Tibial artery (tissue), 4 donors: ENCODE data around the gene BIRC6.
"Not testable (repeated sequence)": the region's sequence is repeated elsewhere in the genome, so short reads cannot be mapped to it uniquely, and the experiment has no call there.

ENCODE experiments used
- DNase-seq, 2 donors: peaks; one replicate each; pipeline ENCODE4 v3.0.0-alpha.2; 2019
- H3K27ac ChIP-seq, 2 donors: fragments of 200-600 bp; sonication (generic) in 1 of 2; 1 replicate in 1 of 2; 2 replicates in 1 of 2; pipeline ENCODE4 v1.5.1; 2018 to 2019; ENCODE audit warnings: mild to moderate bottlenecking in 1 of 2
- H3K27me3 ChIP-seq, 2 donors: fragments of 200-600 bp; sonication (generic) in 1 of 2; one replicate each; pipeline versions ENCODE4 v1.5.1 to v1.6.0; 2016 to 2019
- H3K36me3 ChIP-seq, 3 donors: fragments of 200-600 bp; sonication (generic) in 2 of 3; one replicate each; pipeline ENCODE4 v1.5.1; 2016 to 2019; ENCODE audit warnings: mild to moderate bottlenecking in 2 of 3
- H3K4me1 ChIP-seq, 4 donors: fragments of 200-600 bp; sonication (generic) in 2 of 4; 1 replicate in 3 of 4; 2 replicates in 1 of 4; pipeline ENCODE4 v1.5.1; 2016 to 2019
- H3K4me3 ChIP-seq, 2 donors: fragments of 200-600 bp; sonication (generic) in 1 of 2; 1 replicate in 1 of 2; 2 replicates in 1 of 2; pipeline ENCODE4 v1.5.1; 2018 to 2019; ENCODE audit warnings: mild to moderate bottlenecking in 2 of 2
- H3K9me3 ChIP-seq, 3 donors: fragments of 200-600 bp; sonication (generic) in 1 of 3; one replicate each; pipeline ENCODE4 v1.5.1; 2016 to 2019
- intact Hi-C: fragments of 100-400 bp; cut with DNase I; formaldehyde crosslinking; loops from one replicate; pipeline ENCODE4 v1.15.0; 2023; ENCODE audit warnings: low total_unique reads
- TF ChIP-seq, protein P1 (sequence below), 2 experiments: fragments of 200-600 bp in 1 of 2; fragments of 450-650 bp in 1 of 2; IDR thresholded peaks; one replicate each; pipeline ENCODE4 v1.5.1; 2017 to 2019; ENCODE audit warnings: antibody characterized with exemption in 2 of 2, mild to moderate bottlenecking in 1 of 2, moderate library complexity in 1 of 2

Gene BIRC6

GRCh38 chr2:32455816-32456215 is 99.0 kb downstream of the BIRC6 start:
- H3K4me1 ChIP-seq = no peaks in the 10 kb centered on the region
- H3K27me3 ChIP-seq = no peaks in the 10 kb centered on the region
- intact Hi-C loops = no loop called here
- peaks cover 1 to 17% (median 4%) of the 10 kb centered on the region in 3 donors for H3K36me3 ChIP-seq
- H3K9me3 ChIP-seq = no peaks in the 10 kb centered on the region
- H3K4me3 ChIP-seq = no peak overlapping the region
- no peak for DNase-seq
- TF ChIP-seq, protein P1, sequence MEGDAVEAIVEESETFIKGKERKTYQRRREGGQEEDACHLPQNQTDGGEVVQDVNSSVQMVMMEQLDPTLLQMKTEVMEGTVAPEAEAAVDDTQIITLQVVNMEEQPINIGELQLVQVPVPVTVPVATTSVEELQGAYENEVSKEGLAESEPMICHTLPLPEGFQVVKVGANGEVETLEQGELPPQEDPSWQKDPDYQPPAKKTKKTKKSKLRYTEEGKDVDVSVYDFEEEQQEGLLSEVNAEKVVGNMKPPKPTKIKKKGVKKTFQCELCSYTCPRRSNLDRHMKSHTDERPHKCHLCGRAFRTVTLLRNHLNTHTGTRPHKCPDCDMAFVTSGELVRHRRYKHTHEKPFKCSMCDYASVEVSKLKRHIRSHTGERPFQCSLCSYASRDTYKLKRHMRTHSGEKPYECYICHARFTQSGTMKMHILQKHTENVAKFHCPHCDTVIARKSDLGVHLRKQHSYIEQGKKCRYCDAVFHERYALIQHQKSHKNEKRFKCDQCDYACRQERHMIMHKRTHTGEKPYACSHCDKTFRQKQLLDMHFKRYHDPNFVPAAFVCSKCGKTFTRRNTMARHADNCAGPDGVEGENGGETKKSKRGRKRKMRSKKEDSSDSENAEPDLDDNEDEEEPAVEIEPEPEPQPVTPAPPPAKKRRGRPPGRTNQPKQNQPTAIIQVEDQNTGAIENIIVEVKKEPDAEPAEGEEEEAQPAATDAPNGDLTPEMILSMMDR (IDR thresholded peaks at IDR 0.05) = no peak
- no peak overlapping the region for H3K27ac ChIP-seq

GRCh38 chr2:32456808-32457207 is 100.0 kb downstream of the BIRC6 start:
- H3K4me3 ChIP-seq = no peak overlapping the region
- no peak for DNase-seq
- TF ChIP-seq, protein P1 (IDR thresholded peaks at IDR 0.05) = no peak
- no peaks in the 10 kb centered on the region for H3K27me3 ChIP-seq
- H3K36me3 ChIP-seq = peaks cover 0 to 16% (median 0%) of the 10 kb centered on the region in 3 donors
- intact Hi-C loops = no loop called here
- H3K4me1 ChIP-seq = no peaks in the 10 kb centered on the region
- no peak overlapping the region for H3K27ac ChIP-seq
- H3K9me3 ChIP-seq = no peaks in the 10 kb centered on the region

- Histone ChIP-seq H3K27me3 (no peaks in the 10 kb centered on the region), H3K27ac (no peak overlapping the region), H3K4me1 (no peaks in the 10 kb centered on the region), H3K4me3 (no peak overlapping the region), H3K36me3 (peaks cover 0 to 16% (median 0%) of the 10 kb centered on the region in 3 donors), H3K9me3 (no peaks in the 10 kb centered on the region)
- intact Hi-C loops = no loop called here
- DNase-seq = no peak
- TF ChIP-seq, protein P1 (IDR thresholded peaks at IDR 0.05) = no peak
Measured at GRCh38 chr2:32457814-32458213, 101.0 kb downstream of the BIRC6 start.

DNA sequence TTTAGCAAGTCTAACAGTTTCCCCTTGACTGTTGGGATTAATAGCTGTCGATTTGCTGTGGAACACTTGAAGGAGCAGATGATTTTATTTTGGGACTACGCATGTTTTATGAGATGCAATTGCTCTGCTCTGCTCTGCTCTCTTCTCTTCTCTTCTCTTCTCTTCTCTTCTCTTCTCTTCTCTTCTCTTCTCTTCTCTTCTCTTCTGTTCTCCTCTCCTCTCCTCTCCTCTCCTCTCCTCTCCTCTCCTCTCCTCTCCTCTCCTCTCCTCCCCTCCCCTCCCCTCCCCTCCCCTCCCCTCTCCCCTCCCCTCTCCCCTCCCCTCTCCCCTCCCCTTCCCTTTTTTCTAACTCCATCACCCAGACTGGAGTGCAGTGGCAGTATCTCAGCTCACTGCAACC is 104.0 kb downstream of the BIRC6 start:
- H3K4me3 ChIP-seq, H3K27me3 ChIP-seq, intact Hi-C loops, DNase-seq, H3K27ac ChIP-seq, H3K9me3 ChIP-seq, H3K4me1 ChIP-seq: not testable (repeated sequence)
- peaks cover 24 to 38% (median 25%) of the 10 kb centered on the region in 3 donors for H3K36me3 ChIP-seq

GRCh38 chr2:32463110-32463509 is 106.3 kb downstream of the BIRC6 start:
- no peaks in the 10 kb centered on the region for H3K4me1 ChIP-seq
- intact Hi-C loops = no loop called here
- H3K36me3 ChIP-seq = peaks cover 38 to 51% (median 40%) of the 10 kb centered on the region in 3 donors
- no peak for DNase-seq
- H3K27ac ChIP-seq = no peak overlapping the region
- no peaks in the 10 kb centered on the region for H3K27me3 ChIP-seq
- H3K4me3 ChIP-seq = no peak overlapping the region
- TF ChIP-seq, protein P1 (IDR thresholded peaks at IDR 0.05) = no peak
- H3K9me3 ChIP-seq = no peaks in the 10 kb centered on the region

DNA sequence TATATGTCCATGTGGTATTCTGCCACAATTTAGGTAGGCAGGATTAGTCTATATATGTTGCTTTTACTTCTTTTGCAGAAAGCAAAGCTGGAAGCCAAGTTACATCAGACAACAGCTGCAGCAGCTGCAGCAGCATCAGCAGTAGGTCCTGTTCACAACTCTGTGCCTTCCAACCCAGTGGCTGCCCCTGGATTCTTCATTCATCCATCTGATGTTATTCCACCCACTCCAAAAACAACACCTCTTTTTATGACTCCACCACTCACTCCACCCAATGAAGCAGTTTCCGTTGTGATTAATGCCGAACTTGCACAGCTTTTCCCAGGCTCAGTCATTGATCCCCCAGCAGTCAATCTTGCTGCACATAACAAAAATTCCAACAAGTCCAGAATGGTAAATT is 107.6 kb downstream of the BIRC6 start:
- TF ChIP-seq, protein P1 (IDR thresholded peaks at IDR 0.05) = no peak
- intact Hi-C loops = no loop called here

More for the DNA sequence above, 107.6 kb downstream of the BIRC6 start:
- Histone ChIP-seq H3K4me3 (no peak overlapping the region), H3K27ac (no peak overlapping the region), H3K9me3 (no peaks in the 10 kb centered on the region), H3K27me3 (no peaks in the 10 kb centered on the region), H3K36me3 (peaks cover 50 to 58% (median 51%) of the 10 kb centered on the region in 3 donors), H3K4me1 (no peaks in the 10 kb centered on the region)
- no peak for DNase-seq
